HepG2 (cell line): ENCODE results near the gene FAM53B. TPM values are rescaled to one million over a fixed set of nuclear protein-coding genes. Genes with fewer than 3 reads are reported as not detected.

ENCODE experiments used
- ATAC-seq: fragments of 200-7000 bp; cut with Tn5 transposase; 3 replicates; pipeline ENCODE4 v1.9.1; 2020; ENCODE audit warnings: mild to moderate bottlenecking, moderate library complexity
- BruUV-seq: library from RNA; stranded (reverse); fragments of 400-500 nt; replicated peaks from 2 replicates; lab custom pipeline; 2021; lab: Mats Ljungman, UMichigan
- CTCF ChIA-PET: fragments of 300-600 bp; formaldehyde crosslinking; extraction: SDS; loops from one replicate; lab custom pipeline; 2021; ENCODE audit warnings: low total read pairs, inconsistent platforms, low intra/inter-chr PET ratio; lab: Yijun Ruan, JAX
- POLR2A ChIA-PET: fragments of 350-600 bp; sonication (Branson Sonifier 250); formaldehyde crosslinking; loops from one replicate; lab custom pipeline; 2020; ENCODE audit warnings: antibody characterized with exemption, inconsistent platforms; lab: Yijun Ruan, JAX
- DNase-seq: peaks from one replicate; pipeline ENCODE4 v3.0.0-alpha.2; 2015; ENCODE audit warnings: low spot score
- FAIRE-seq: peaks from 3 replicates; lab custom pipeline; 2011; peaks lifted over from hg19 to GRCh38; lab: Jason Lieb, UNC
- H2AFZ ChIP-seq: one replicate; pipeline ENCODE4 v1.6.1; 2011; ENCODE audit warnings: low read length, inconsistent platforms
- H3K27ac ChIP-seq: fragments of 300-600 bp; 3 replicates; pipeline ENCODE4 v1.8.0; 2011; ENCODE audit warnings: mixed run types, mild to moderate bottlenecking, mixed read lengths, low read length, inconsistent platforms; ENCODE audit not compliant: insufficient read depth; ENCODE audit errors: extremely low read length
- H3K27me3 ChIP-seq, 2 experiments: fragments of 200-600 bp in 1 of 2; 2 replicates in 1 of 2; 3 replicates in 1 of 2; pipeline versions ENCODE4 v1.6.0 to v1.8.0; 2011; ENCODE audit warnings: low read length in 2 of 2, mild to moderate bottlenecking in 2 of 2, moderate library complexity in 2 of 2, inconsistent platforms in 1 of 2; ENCODE audit not compliant: insufficient read depth in 2 of 2, control insufficient read depth in 1 of 2
- H3K36me3 ChIP-seq, 2 experiments: fragments of 200-600 bp in 1 of 2; replicated peaks in 1 of 2; 2 replicates in 1 of 2; 3 replicates in 1 of 2; pipeline versions ENCODE4 v1.5.1 to v1.8.0; 2011; ENCODE audit warnings: low read length in 2 of 2, inconsistent platforms in 1 of 2; ENCODE audit not compliant: insufficient read depth in 2 of 2, control insufficient read depth in 1 of 2
- H3K4me1 ChIP-seq: 2 replicates; pipeline ENCODE4 v1.5.1; 2012; ENCODE audit warnings: low read length, inconsistent platforms; ENCODE audit not compliant: insufficient read depth
- H3K4me2 ChIP-seq: 2 replicates; pipeline ENCODE4 v1.6.0; 2011; ENCODE audit warnings: low read depth, low read length, inconsistent platforms
- H3K4me3 ChIP-seq, 3 experiments: fragments of 200-600 bp in 1 of 3; sonication (generic), shearing (Covaris generic) in 1 of 3; replicated peaks in 1 of 3; 2 replicates each; pipeline ENCODE4 v1.5.1; 2011 to 2016; ENCODE audit warnings: low read length in 3 of 3, inconsistent platforms in 2 of 3, low read depth in 2 of 3, mild to moderate bottlenecking in 2 of 3, control low read depth in 1 of 3, mixed read lengths in 1 of 3; ENCODE audit not compliant: insufficient read depth in 1 of 3
- H3K79me2 ChIP-seq: one replicate; pipeline ENCODE4 v1.6.1; 2011; ENCODE audit warnings: low read length, inconsistent platforms; ENCODE audit not compliant: insufficient read depth
- H3K9ac ChIP-seq: 2 replicates; pipeline ENCODE4 v1.6.0; 2011; ENCODE audit warnings: mild to moderate bottlenecking, low read depth, low read length, inconsistent platforms; ENCODE audit not compliant: insufficient read depth
- H3K9me3 ChIP-seq: 2 replicates; pipeline ENCODE4 v1.5.1; 2012; ENCODE audit warnings: mild to moderate bottlenecking, low read length
- H4K20me1 ChIP-seq: 2 replicates; pipeline ENCODE4 v1.6.0; 2011; ENCODE audit warnings: inconsistent platforms, mild to moderate bottlenecking, low read length, moderate library complexity; ENCODE audit not compliant: insufficient read depth
- AGO1 ChIP-seq: fragments of 200-400 bp; formaldehyde crosslinking; IDR thresholded peaks from 2 replicates; pipeline ENCODE4 v1.6.1; 2017; ENCODE audit warnings: mild to moderate bottlenecking, low read depth, low read length, moderate library complexity; ENCODE audit not compliant: poor library complexity, severe bottlenecking
- ETV5 ChIP-seq: IDR thresholded peaks from 2 replicates; pipeline ENCODE4 v1.6.1; 2018; ENCODE audit warnings: missing biosample characterization, missing genetic modification reagents, inconsistent platforms, borderline replicate concordance
- HIC2 ChIP-seq: sonication (generic); formaldehyde crosslinking; IDR thresholded peaks from 2 replicates; pipeline ENCODE4 v1.9.0; 2022; ENCODE audit warnings: low read depth, missing genetic modification reagents
- KLF11 ChIP-seq: IDR thresholded peaks from 2 replicates; pipeline ENCODE4 v1.6.1; 2016; ENCODE audit warnings: missing compliant biosample characterization
- NR2F2 ChIP-seq: IDR thresholded peaks from 2 replicates; pipeline ENCODE4 v1.6.1; 2012; ENCODE audit warnings: low read depth, inconsistent platforms, borderline replicate concordance
- RARA ChIP-seq: IDR thresholded peaks from 2 replicates; pipeline ENCODE4 v1.6.1; 2016; ENCODE audit warnings: missing genetic modification reagents, missing compliant biosample characterization
- TEAD3 ChIP-seq: optimal IDR thresholded peaks from 2 replicates; pipeline ENCODE3; 2016; ENCODE audit warnings: borderline replicate concordance
- ZMYM3 ChIP-seq: sonication (generic); formaldehyde crosslinking; IDR thresholded peaks from 2 replicates; pipeline ENCODE4 v1.5.1; 2020; ENCODE audit warnings: mild to moderate bottlenecking, missing genetic modification reagents
- ZNF263 ChIP-seq: sonication (generic); formaldehyde crosslinking; IDR thresholded peaks from 2 replicates; pipeline ENCODE4 v1.4.0; 2020; ENCODE audit warnings: missing genetic modification reagents
- ZNF367 ChIP-seq: sonication (generic); formaldehyde crosslinking; IDR thresholded peaks from 2 replicates; pipeline ENCODE4 v1.4.0; 2020; ENCODE audit warnings: missing genetic modification reagents, borderline replicate concordance
- ZNF800 ChIP-seq: sonication (generic); formaldehyde crosslinking; IDR thresholded peaks from 2 replicates; pipeline ENCODE4 v1.4.0; 2020; ENCODE audit warnings: missing genetic modification reagents
- ZNF891 ChIP-seq: sonication (generic); formaldehyde crosslinking; IDR thresholded peaks from 2 replicates; pipeline ENCODE4 v1.5.0; 2020; ENCODE audit warnings: mild to moderate bottlenecking, missing genetic modification reagents
- WGBS: methylation state at CpG from one replicate; pipeline ENCODE4 v1.1.6; 2017; ENCODE audit warnings: low lambda C conversion rate; 5-methylcytosine and 5-hydroxymethylcytosine counted together
- in situ Hi-C: cut with HindIII; loops from 2 replicates; pipeline ENCODE4 v1.10.0; 2017; ENCODE audit warnings: low pct_unique_long_range_greater_than_20kb; ENCODE audit not compliant: extremely low pct_ligation_motif_present
- intact Hi-C: fragments of 100-400 bp; cut with micrococcal nuclease; formaldehyde crosslinking; loops from one replicate; pipeline ENCODE4 v1.10.0; 2022; ENCODE audit not compliant: unreplicated experiment
- polyA plus RNA-seq, 8 experiments: library from polyadenylated mRNA; depleted of rRNA in 3 of 8; stranded (reverse) in 7 of 8; unstranded in 1 of 8; fragments of >200 nt; fragmentation: Illumina TruSeq in 4 of 8; extraction: Trizol in 4 of 8; gene quantifications; 2 replicates each; pipeline versions ENCODE4 v1.2.1 to v1.2.3, GENCODE V29; 2011 to 2016; ENCODE audit warnings: low read depth in 4 of 8, missing spikeins in 1 of 8, mixed read lengths in 1 of 8; ENCODE audit not compliant: insufficient read depth in 1 of 8
- total RNA-seq, 5 experiments: library from RNA; depleted of rRNA; stranded (reverse); fragments of >200 nt; fragmentation: Illumina TruSeq; extraction: Trizol; gene quantifications; 2 replicates each; pipeline ENCODE4 v1.2.3, GENCODE V29; 2016; ENCODE audit warnings: low read depth in 1 of 5

The FAM53B gene
- total and polyA plus RNA-seq, 2 of the 13 experiments (the other 11 are each of a cell fraction or from before 2014, with no cell fraction given) = 6.4 to 19.3 TPM

GRCh38 chr10:124605481-124605855 lies 138.7 kb downstream of the FAM53B start:
- FAIRE-seq (no peak), DNase-seq (no peak), ATAC-seq (peak; percentile 0; the same call in 1 of the 3 replicates)
- no peaks in the 10 kb centered on the region for H3K36me3 ChIP-seq
- peaks cover 54% of the 10 kb centered on the region for H3K4me1 ChIP-seq
- no TSS peak for BruUV-seq
- peak overlapping the region; percentile 96 for H3K4me2 ChIP-seq
- intact Hi-C loops (loop anchor here (5.0 kb wide), 1 partner anchor 137 kb away; the partner anchor contains the start of gene FAM53B), in situ Hi-C loops (no loop called here)
- H3K9ac ChIP-seq = peak overlapping the region; percentile 77; the same call in 1 of the 2 replicates
- CTCF ChIA-PET = no interaction called here
- H3K4me3 ChIP-seq = peak overlapping the region; percentile 56 to 79 (median 60); a peak in 5 of 6 replicates
- WGBS = 64% methylated on average over 5 of the region's 5 CpGs
- POLR2A ChIA-PET = interaction anchor here (1.4 to 2.5 kb wide), 4 partner anchors 8 to 52 kb away, joined by 4 to 12 read pairs (median 5); no protein-coding TSS in a partner anchor
- no peaks in the 10 kb centered on the region for H4K20me1 ChIP-seq
- H3K79me2 ChIP-seq = no peaks in the 10 kb centered on the region
- no peak for TF ChIP-seq RARA (CRISPR knock-in tag)
- no peak for TF ChIP-seq ZNF891 (CRISPR knock-in tag)
- TF ChIP-seq ETV5 (CRISPR knock-in tag) = 0 out of 2 replicates have a peak, but pooled peaks have one; percentile 2
- 0 out of 2 replicates have a peak, but pooled peaks have one; percentile 7 for TF ChIP-seq HIC2 (CRISPR knock-in tag)
- no peak for TF ChIP-seq ZNF367 (CRISPR knock-in tag)
- no peak for TF ChIP-seq AGO1
- peak; percentile 12 for TF ChIP-seq TEAD3 (CRISPR knock-in tag)
- TF ChIP-seq ZMYM3 = peak; percentile 55
- TF ChIP-seq ZNF263 (CRISPR knock-in tag) = 0 out of 2 replicates have a peak, but pooled peaks have one; percentile 22
- no peak for TF ChIP-seq KLF11 (CRISPR knock-in tag)
- no peak for TF ChIP-seq ZNF800 (CRISPR knock-in tag)
- no peak for TF ChIP-seq NR2F2
- H2AFZ ChIP-seq = no peak overlapping the region
- no peak overlapping the region for H3K27ac ChIP-seq
- H3K9me3 ChIP-seq = no peaks in the 10 kb centered on the region
- H3K27me3 ChIP-seq = no peaks in the 10 kb centered on the region
